ENCODE measurements around the gene IL17F.

The IL17F gene

GRCh38 chr6:52254731-52255378 lies 10.6 kb upstream of the IL17F start:
- Histone ChIP-seq H3K4me3 (IDR thresholded peaks at IDR 0.05; ENCODE audit: insufficient read depth, low read depth, low read length) (no peak overlapping the region), H3K36me3 (ENCODE audit: insufficient read depth) (no peaks in the 10 kb centered on the region), H2AFZ (ENCODE audit: low read depth) (no peak overlapping the region), H3K9ac (no peak overlapping the region), H3K79me2 (ENCODE audit: insufficient read depth, low read depth) (no peaks in the 10 kb centered on the region), H3K27me3 (ENCODE audit: insufficient read depth, low read depth) (no peaks in the 10 kb centered on the region), H3K27ac (no peak overlapping the region), H4K20me1 (ENCODE audit: insufficient read depth) (no peaks in the 10 kb centered on the region), H3K4me1 (ENCODE audit: low read depth, poor library complexity, severe bottlenecking) (peaks cover 22% of the 10 kb centered on the region), H3K4me2 (no peak overlapping the region)
- TF ChIP-seq CTCF (conservative IDR thresholded peaks at IDR 0.05; ENCODE audit: low read depth, low read length), result no peak

GRCh38 chr6:52253494-52253893 lies 9.2 kb upstream of the IL17F start:
- Histone ChIP-seq H3K4me1 (ENCODE audit: low read depth, poor library complexity, severe bottlenecking) (peaks cover 22% of the 10 kb centered on the region), H4K20me1 (ENCODE audit: insufficient read depth) (no peaks in the 10 kb centered on the region), H3K36me3 (ENCODE audit: insufficient read depth) (no peaks in the 10 kb centered on the region), H2AFZ (ENCODE audit: low read depth) (no peak overlapping the region), H3K4me2 (peak overlapping the region; percentile 44), H3K4me3 (IDR thresholded peaks at IDR 0.05; ENCODE audit: insufficient read depth, low read depth, low read length) (no peak overlapping the region), H3K9ac (no peak overlapping the region), H3K79me2 (ENCODE audit: insufficient read depth, low read depth) (no peaks in the 10 kb centered on the region), H3K27me3 (ENCODE audit: insufficient read depth, low read depth) (no peaks in the 10 kb centered on the region), H3K27ac (no peak overlapping the region)
- TF ChIP-seq CTCF (conservative IDR thresholded peaks at IDR 0.05; ENCODE audit: low read depth, low read length), result no peak

- Histone ChIP-seq H3K36me3 (ENCODE audit: insufficient read depth) (no peaks in the 10 kb centered on the region), H3K9ac (no peak overlapping the region), H4K20me1 (ENCODE audit: insufficient read depth) (no peaks in the 10 kb centered on the region), H3K4me3 (IDR thresholded peaks at IDR 0.05; ENCODE audit: insufficient read depth, low read depth, low read length) (no peak overlapping the region), H3K27ac (no peak overlapping the region), H3K79me2 (ENCODE audit: insufficient read depth, low read depth) (no peaks in the 10 kb centered on the region), H3K27me3 (ENCODE audit: insufficient read depth, low read depth) (no peaks in the 10 kb centered on the region), H2AFZ (ENCODE audit: low read depth) (no peak overlapping the region), H3K4me1 (ENCODE audit: low read depth, poor library complexity, severe bottlenecking) (peaks cover 17% of the 10 kb centered on the region), H3K4me2 (no peak overlapping the region)
- no peak for TF ChIP-seq CTCF (conservative IDR thresholded peaks at IDR 0.05; ENCODE audit: low read depth, low read length)
Observed at GRCh38 chr6:52251113-52251512, 6.8 kb upstream of the IL17F start.

- no peak for TF ChIP-seq CTCF (conservative IDR thresholded peaks at IDR 0.05; ENCODE audit: low read depth, low read length)
- H3K9ac ChIP-seq, result no peak overlapping the region
- H3K79me2 ChIP-seq (ENCODE audit: insufficient read depth, low read depth), result no peaks in the 10 kb centered on the region
- H2AFZ ChIP-seq (ENCODE audit: low read depth), result no peak overlapping the region
- H3K4me3 ChIP-seq (IDR thresholded peaks at IDR 0.05; ENCODE audit: insufficient read depth, low read depth, low read length), result no peak overlapping the region
- H3K36me3 ChIP-seq (ENCODE audit: insufficient read depth), result no peaks in the 10 kb centered on the region
- no peak overlapping the region for H3K4me2 ChIP-seq
- no peaks in the 10 kb centered on the region for H3K27me3 ChIP-seq (ENCODE audit: insufficient read depth, low read depth)
- H4K20me1 ChIP-seq (ENCODE audit: insufficient read depth), result no peaks in the 10 kb centered on the region
- H3K4me1 ChIP-seq (ENCODE audit: low read depth, poor library complexity, severe bottlenecking), result peaks cover 12% of the 10 kb centered on the region
- H3K27ac ChIP-seq, result no peak overlapping the region
Observed at GRCh38 chr6:52249078-52249477, 4.8 kb upstream of the IL17F start.

Measured in KMS-11 (cell line).